Head of caudate nucleus (tissue), 42 donors: Measurements from ENCODE around the gene OGT.

Source experiments
- DNase-seq, 42 donors: peaks; one replicate each; pipeline versions ENCODE4 v3.0.0 to v3.0.0-alpha.2; 2020 to 2021; ENCODE audit warnings: mixed read lengths in 7 of 42
- intact Hi-C: fragments of 100-400 bp; cut with DNase I; formaldehyde crosslinking; loops from one replicate; pipeline ENCODE4 v1.15.0; 2022

OGT gene

DNA sequence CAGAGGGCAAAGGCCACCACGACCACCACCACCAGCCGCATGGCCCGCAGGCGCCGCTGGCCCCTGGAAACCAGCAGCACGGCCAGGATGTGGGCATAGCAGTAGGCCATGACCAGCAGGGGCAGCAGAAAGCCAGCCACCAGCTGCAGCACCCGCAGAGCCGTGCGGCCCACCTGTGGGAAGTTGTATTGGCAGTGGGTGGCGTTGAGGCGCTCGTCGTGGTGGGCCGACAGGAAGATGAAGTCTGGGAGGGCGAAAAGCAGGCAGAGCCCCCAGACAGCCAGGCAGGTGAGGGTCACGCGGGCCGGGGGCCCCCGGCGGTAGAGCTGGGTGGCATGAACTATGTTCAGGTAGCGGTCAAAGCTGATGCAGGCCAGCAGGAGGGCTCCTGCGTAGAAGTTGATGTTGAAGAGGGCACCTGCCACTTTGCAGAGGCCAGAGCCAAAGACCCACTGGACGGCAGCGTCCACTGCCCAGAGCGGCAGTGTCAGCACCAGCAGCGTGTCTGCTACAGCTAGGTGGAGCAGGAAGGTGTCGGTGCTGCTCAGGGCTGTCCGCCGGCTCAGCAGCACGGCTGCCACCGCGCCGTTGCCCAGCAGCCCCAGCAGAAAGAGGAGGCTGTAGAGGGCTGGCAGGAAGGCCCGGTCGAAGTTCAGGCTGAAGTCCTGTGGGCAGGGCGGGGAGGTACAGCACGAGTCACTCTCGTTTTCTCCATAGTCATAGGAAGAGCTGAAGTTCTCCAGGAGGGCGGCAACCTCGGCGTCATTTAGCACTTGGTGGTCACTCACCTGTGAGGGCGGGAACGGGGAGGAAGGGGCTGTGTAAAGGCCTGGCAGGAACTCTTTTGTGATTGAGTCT is 84.0 kb downstream of the OGT start:
- DNase-seq = no peak
- intact Hi-C loops = no loop called here

GRCh38 chrX:71617742-71618141 is 84.8 kb downstream of the OGT start:
- intact Hi-C loops = no loop called here

DNA sequence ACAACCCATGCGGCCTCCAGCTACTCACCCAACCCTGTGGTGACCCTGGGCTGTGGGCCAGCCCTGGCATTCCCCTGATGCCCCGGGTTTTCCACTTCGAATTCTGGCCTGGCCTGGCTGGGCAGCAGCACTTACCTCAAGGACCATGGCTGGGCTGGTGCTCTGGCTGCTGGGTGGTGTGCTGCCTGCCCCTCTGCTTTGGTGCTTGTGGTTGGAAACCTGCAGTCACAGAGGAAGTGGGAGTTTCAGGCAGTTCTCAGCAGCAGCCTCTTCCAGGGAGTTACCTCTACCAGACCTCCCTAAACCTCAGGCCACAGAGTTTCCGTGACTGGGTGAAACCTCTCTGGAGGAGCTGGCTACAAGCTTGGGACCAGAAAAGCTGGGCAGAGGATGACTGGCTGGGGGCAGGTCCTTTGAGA is 85.4 kb downstream of the OGT start, which contains the start of gene CXCR3:
CXCR3 (minus strand) TSS at position 209 of the 419 bp plus-strand sequence; CDS start at position 147, 62 bp downstream.
- intact Hi-C loops = no loop called here
- no peak for DNase-seq

More at GRCh38 chrX:71617742-71618141, 84.8 kb downstream of the OGT start:
- DNase-seq = no peak

DNA sequence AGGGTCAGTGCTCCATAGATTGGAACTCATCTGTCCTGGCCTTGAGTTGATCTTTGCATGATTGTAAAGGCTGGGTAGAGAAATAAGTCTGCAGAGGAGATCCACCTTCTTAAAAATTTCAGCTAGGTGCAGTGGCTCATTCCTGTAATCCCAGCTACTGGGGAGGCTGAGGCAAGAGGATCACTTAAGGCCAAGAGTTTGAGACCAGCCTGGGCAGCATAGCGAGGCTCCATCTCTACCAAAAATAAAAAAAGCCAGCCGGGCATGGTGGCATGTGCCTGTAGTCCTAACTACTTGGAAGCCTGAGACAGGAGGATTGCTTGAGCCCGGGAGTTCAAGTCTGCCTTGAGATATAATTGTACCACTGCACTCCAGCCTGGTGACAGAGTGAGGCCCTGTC is 85.9 kb downstream of the OGT start:
- intact Hi-C loops = no loop called here

DNA sequence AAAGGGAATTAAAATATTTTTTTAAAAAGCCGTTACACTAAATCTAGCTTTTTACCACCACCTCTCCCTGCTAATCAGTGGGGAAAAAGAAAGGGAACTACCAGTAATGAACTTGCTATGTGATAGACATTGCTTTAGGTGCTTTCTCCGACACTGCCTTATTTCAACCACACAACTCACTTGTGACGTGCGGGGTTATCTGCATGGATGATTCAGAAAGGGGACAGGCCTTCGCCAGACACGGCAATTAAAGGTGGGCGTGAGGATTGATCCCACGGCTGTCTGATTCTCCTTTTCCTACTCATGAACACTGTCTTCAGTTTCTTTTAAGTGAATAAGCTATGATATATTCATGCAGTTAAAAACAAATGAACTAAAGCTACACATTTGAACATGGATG is 86.3 kb downstream of the OGT start:
- DNase-seq = peak in 27 of 42 donors; percentile 8 to 70 (median 33)
- intact Hi-C loops = no loop called here

More for the DNA sequence above, 85.9 kb downstream of the OGT start:
- no peak for DNase-seq

DNA sequence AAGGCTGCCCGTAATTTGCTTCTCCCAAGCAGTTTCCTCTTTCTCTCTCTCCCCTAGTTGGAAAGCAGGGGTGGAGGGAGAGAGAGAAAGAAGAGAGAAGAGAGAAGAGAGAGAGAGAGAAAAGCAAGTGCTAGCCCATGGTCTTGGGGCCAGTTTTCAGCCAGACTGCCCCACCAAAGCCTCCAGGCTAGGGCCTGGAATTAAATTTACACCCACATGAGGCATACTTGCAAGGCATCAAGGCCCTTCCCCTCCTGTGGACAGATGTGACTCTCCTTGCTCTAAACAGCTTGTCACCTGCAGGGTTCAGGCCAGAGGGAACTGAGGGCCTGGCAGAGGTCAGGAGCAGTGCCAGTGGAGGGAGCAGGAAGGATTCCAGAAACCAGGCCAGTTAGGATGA is 87.1 kb downstream of the OGT start:
- intact Hi-C loops = no loop called here
- DNase-seq = no peak

GRCh38 chrX:71621603-71622002 is 88.7 kb downstream of the OGT start:
- intact Hi-C loops = no loop called here
- no peak for DNase-seq

GRCh38 chrX:71622032-71622575 is 89.2 kb downstream of the OGT start:
- no peak for DNase-seq
- intact Hi-C loops = no loop called here

DNA sequence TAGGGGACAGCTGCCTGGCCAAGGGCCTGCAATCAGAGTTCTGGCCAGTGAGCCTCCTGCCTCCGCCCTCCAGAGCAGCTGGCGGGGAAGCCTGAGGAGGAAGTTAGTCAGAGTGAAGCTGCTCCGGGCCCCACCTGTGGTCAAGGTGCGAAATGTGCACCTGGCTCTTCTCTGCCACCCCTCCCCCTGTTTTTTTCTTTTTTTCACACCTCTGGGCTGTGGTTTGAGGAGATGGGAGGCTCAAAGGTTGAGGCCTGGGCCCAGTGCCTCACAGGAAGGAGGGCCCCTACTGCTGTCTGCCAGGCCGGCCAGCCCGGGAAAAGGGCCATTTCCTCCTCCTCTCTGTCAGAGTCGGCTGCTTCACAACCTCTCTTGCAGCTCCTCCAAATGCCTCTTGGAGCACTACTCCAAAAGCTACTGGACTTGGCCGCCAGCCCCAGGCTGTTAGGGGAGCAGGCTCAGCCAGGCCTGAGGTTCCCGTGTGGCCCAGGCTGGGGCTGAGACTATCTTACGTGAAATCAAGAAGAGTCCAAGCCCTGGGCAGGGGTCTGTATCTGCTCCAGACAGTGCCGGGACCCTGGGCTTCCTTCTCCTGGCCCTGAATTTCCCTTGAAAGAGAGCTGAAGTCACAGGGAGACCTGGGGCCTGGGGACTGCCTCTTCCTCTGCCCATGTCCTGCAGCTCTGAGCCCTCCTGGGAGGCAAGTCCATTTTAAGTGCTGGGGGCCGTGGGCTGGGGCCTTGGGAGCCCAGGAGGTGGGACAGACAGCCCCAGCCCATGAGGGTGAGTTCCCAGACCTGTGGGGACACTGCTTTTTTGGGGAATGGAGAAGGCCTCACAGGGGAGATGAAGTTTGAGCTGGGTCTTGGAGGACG is 89.9 kb downstream of the OGT start:
- peak in 41 of 42 donors; percentile 18 to 75 (median 50) for DNase-seq
- intact Hi-C loops = no loop called here

GRCh38 chrX:71623714-71624113 is 90.8 kb downstream of the OGT start:
- DNase-seq = no peak
- intact Hi-C loops = no loop called here

GRCh38 chrX:71625471-71625870 is 92.6 kb downstream of the OGT start:
- DNase-seq = no peak
- intact Hi-C loops = no loop called here
